OCI-LY1 (cell line): Measurements from ENCODE around the gene SLC2A1.

ENCODE experiments used
- EZH2 ChIP-seq: fragments of 200-600 bp; sonication (generic), shearing (Covaris generic); IDR thresholded peaks from 2 replicates; pipeline ENCODE4 v1.8.0; 2017; ENCODE audit warnings: borderline replicate concordance, mixed run types, mild to moderate bottlenecking, antibody characterized with exemption, low read length, moderate library complexity, mixed read lengths
- TF ChIP-seq, protein P1 (sequence below): fragments of 200-600 bp; sonication (generic), shearing (Covaris generic); IDR thresholded peaks from 2 replicates; pipeline ENCODE4 v1.5.1; 2017; ENCODE audit warnings: mild to moderate bottlenecking, antibody characterized with exemption, low read length, moderate library complexity, mixed read lengths

DNA sequence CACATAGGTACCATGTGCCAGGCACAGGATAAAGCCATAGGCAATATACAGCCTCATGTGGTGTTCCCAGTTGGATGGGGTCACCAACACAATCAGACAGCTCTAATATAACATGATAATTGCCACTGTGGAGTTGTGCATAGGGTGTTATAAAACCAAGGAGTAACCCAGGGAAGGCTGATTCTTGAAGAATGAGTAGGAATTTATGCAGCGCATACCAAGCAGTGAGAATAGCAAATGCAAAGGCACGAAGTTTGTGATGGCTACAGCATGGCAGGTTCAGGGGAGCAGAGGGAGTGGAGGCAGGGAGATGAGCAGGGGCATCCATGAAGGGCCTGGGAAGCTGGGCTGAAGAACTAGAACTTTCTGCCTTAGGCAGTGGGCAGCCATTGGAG, 20.4 kb upstream of the SLC2A1 start:
- TF ChIP-seq, protein P1, sequence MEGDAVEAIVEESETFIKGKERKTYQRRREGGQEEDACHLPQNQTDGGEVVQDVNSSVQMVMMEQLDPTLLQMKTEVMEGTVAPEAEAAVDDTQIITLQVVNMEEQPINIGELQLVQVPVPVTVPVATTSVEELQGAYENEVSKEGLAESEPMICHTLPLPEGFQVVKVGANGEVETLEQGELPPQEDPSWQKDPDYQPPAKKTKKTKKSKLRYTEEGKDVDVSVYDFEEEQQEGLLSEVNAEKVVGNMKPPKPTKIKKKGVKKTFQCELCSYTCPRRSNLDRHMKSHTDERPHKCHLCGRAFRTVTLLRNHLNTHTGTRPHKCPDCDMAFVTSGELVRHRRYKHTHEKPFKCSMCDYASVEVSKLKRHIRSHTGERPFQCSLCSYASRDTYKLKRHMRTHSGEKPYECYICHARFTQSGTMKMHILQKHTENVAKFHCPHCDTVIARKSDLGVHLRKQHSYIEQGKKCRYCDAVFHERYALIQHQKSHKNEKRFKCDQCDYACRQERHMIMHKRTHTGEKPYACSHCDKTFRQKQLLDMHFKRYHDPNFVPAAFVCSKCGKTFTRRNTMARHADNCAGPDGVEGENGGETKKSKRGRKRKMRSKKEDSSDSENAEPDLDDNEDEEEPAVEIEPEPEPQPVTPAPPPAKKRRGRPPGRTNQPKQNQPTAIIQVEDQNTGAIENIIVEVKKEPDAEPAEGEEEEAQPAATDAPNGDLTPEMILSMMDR = no peak
- no peak for TF ChIP-seq EZH2
